Psoas muscle (tissue), 8 donors: ENCODE measurements around the gene MXRA5. TPM values are rescaled to one million over a fixed set of nuclear protein-coding genes. Genes with fewer than 3 reads are reported as not detected.
"Not testable (repeated sequence)": the region's sequence is repeated elsewhere in the genome, so short reads cannot be mapped to it uniquely, and the experiment has no call there.

Experiments
- ATAC-seq, 4 donors: fragments of 200-7000 bp; cut with Tn5 transposase; one replicate each; pipeline ENCODE4 v1.9.1; 2020; ENCODE audit warnings: moderate library complexity in 3 of 4, mild to moderate bottlenecking in 2 of 4
- DNase-seq, 2 donors: peaks; one replicate each; pipeline ENCODE4 v3.0.0-alpha.2; 2020
- H3K27ac ChIP-seq: fragments of 200-600 bp; one replicate; pipeline ENCODE4 v1.8.0; 2022
- H3K27me3 ChIP-seq, 3 donors: fragments of 200-600 bp in 1 of 3; one replicate each; pipeline versions ENCODE4 v1.6.1 to v1.8.0; 2013 to 2022; ENCODE audit warnings: low read length in 2 of 3, mild to moderate bottlenecking in 2 of 3, moderate library complexity in 1 of 3; ENCODE audit not compliant: insufficient read depth in 3 of 3
- H3K36me3 ChIP-seq, 2 donors: fragments of 200-600 bp in 1 of 2; one replicate each; pipeline versions ENCODE4 v1.6.1 to v1.8.0; 2013 to 2022; ENCODE audit warnings: low read depth in 1 of 2, mild to moderate bottlenecking in 1 of 2, moderate library complexity in 1 of 2; ENCODE audit not compliant: insufficient read depth in 1 of 2
- H3K4me1 ChIP-seq: fragments of 200-600 bp; one replicate; pipeline ENCODE4 v1.8.0; 2022
- H3K4me3 ChIP-seq: fragments of 200-600 bp; one replicate; pipeline ENCODE4 v1.8.0; 2022; ENCODE audit warnings: mild to moderate bottlenecking
- H3K9me3 ChIP-seq: fragments of 200-600 bp; one replicate; pipeline ENCODE4 v1.8.0; 2022
- WGBS, 3 donors: extraction: QIAGEN DNeasy Blood & Tissue Kit; methylation state at CpG; one replicate each; pipeline versions ENCODE4 v1.1.6 to v1.1.7; 2013; 5-methylcytosine and 5-hydroxymethylcytosine counted together
- intact Hi-C, 2 donors: fragments of 100-400 bp; cut with DNase I; formaldehyde crosslinking; loops; one replicate each; pipeline versions ENCODE4 v1.11.0 to v1.14.2; 2022
- polyA plus RNA-seq, 3 donors: library from polyadenylated mRNA; stranded (reverse); fragments of 200-250 nt; gene quantifications; one replicate each; pipeline ENCODE4 v1.2.3, GENCODE V29; 2013
- total RNA-seq, 4 donors: library from RNA; stranded (reverse); fragmentation: NEBNext Ultra II Directional in 2 of 4; extraction: Animal tissue kit (Norgen Biotek cat#: 25700) in 2 of 4; gene quantifications; one replicate each; pipeline versions ENCODE4 v1.2.1 to v1.2.4, GENCODE V29; 2021 to 2023
- TF ChIP-seq, protein P1 (sequence below): fragments of 200-600 bp; IDR thresholded peaks from one replicate; pipeline ENCODE4 v1.8.0; 2022; ENCODE audit warnings: antibody characterized with exemption
- donor health status: healthy with polysubstance abuse.
- donor health status: DM: no; HTN: no; CAD: no; lungs with moderate emphysema.
- donor health status: Bipolar disorder and iron deficiency.
- donor health status: healthy.
- donor health status: DM: yes; HTN: yes; CAD: no.
- donor health status: DM: no; HTN: no; CAD: no.
- donor health status: DM: no; HTN: no; CAD: no.
- donor health status: DM: yes; HTN: yes; CAD: no.

MXRA5 gene
- total and polyA plus RNA-seq, 7 donors: 0.03 to 6.7 (median 0.23) TPM

DNA sequence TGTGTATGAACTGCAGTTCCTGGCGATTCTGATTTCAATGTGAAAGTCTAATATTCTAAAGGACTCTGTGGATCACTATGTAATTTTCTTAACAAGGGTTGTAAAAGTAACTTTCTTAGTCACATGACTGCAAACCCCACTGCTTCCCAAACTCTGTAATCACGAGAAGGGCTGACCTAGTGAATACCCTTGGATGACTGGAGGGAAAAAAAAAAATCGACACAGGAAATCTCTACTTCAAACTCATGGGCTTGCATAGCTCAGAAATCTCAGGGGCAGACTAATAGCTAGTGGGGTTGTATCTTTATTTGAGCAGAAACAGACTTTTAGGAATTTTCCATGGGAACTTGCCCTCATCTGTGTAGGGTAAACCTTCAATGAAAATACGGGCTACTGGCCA, 4.8 kb upstream of the MXRA5 start:
- H3K4me3 ChIP-seq: no peak overlapping the region
- WGBS, 3 donors: 43 to 66% (median 46%) methylated on average over 4 of the region's 4 CpGs

DNA sequence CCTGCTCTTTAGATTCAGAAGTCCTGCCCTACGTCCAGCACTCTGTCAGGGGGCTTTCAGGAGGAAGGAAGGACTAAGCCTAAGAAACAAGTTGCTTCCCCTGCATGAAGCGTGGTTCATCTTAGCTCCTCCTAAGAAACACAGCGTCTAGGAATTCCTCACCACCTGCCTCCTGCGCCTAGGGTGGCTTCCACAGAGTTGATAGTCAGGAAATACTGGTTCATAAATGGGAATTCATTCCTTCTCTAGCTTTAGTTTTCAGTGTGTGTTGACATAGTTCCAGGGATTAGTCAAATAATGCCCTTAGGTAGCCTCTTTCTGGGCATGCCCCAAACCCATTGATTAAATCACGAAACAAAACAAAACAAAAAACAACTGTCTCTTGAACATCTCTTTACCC, 1.7 kb upstream of the MXRA5 start:
- H3K9me3 ChIP-seq: no peaks in the 10 kb centered on the region
- DNase-seq (no peak), ATAC-seq (no peak)
- H3K27me3 ChIP-seq: peaks cover 0 to 37% (median 3%) of the 10 kb centered on the region in 3 donors
- H3K4me1 ChIP-seq: no peaks in the 10 kb centered on the region
- H3K27ac ChIP-seq: no peak overlapping the region
- WGBS, 3 donors: 73 to 84% (median 79%) methylated on average over 5 of the region's 5 CpGs
- intact Hi-C loops: loop anchor here in 1 of 2 donors (10.0 kb wide), 1 partner anchor 177 kb away; no protein-coding TSS in a partner anchor
- TF ChIP-seq, protein P1, sequence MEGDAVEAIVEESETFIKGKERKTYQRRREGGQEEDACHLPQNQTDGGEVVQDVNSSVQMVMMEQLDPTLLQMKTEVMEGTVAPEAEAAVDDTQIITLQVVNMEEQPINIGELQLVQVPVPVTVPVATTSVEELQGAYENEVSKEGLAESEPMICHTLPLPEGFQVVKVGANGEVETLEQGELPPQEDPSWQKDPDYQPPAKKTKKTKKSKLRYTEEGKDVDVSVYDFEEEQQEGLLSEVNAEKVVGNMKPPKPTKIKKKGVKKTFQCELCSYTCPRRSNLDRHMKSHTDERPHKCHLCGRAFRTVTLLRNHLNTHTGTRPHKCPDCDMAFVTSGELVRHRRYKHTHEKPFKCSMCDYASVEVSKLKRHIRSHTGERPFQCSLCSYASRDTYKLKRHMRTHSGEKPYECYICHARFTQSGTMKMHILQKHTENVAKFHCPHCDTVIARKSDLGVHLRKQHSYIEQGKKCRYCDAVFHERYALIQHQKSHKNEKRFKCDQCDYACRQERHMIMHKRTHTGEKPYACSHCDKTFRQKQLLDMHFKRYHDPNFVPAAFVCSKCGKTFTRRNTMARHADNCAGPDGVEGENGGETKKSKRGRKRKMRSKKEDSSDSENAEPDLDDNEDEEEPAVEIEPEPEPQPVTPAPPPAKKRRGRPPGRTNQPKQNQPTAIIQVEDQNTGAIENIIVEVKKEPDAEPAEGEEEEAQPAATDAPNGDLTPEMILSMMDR: no peak
- no peaks in the 10 kb centered on the region for H3K36me3 ChIP-seq
- H3K4me3 ChIP-seq: no peak overlapping the region

More for the DNA sequence above, 4.8 kb upstream of the MXRA5 start:
- no peaks in the 10 kb centered on the region for H3K4me1 ChIP-seq
- no peak overlapping the region for H3K27ac ChIP-seq
- H3K27me3 ChIP-seq: peaks cover 0 to 8% (median 0%) of the 10 kb centered on the region in 3 donors
- intact Hi-C loops: no loop called here
- no peak for DNase-seq
- ATAC-seq: no peak
- TF ChIP-seq, protein P1: no peak
- H3K36me3 ChIP-seq: no peaks in the 10 kb centered on the region
- no peaks in the 10 kb centered on the region for H3K9me3 ChIP-seq

DNA sequence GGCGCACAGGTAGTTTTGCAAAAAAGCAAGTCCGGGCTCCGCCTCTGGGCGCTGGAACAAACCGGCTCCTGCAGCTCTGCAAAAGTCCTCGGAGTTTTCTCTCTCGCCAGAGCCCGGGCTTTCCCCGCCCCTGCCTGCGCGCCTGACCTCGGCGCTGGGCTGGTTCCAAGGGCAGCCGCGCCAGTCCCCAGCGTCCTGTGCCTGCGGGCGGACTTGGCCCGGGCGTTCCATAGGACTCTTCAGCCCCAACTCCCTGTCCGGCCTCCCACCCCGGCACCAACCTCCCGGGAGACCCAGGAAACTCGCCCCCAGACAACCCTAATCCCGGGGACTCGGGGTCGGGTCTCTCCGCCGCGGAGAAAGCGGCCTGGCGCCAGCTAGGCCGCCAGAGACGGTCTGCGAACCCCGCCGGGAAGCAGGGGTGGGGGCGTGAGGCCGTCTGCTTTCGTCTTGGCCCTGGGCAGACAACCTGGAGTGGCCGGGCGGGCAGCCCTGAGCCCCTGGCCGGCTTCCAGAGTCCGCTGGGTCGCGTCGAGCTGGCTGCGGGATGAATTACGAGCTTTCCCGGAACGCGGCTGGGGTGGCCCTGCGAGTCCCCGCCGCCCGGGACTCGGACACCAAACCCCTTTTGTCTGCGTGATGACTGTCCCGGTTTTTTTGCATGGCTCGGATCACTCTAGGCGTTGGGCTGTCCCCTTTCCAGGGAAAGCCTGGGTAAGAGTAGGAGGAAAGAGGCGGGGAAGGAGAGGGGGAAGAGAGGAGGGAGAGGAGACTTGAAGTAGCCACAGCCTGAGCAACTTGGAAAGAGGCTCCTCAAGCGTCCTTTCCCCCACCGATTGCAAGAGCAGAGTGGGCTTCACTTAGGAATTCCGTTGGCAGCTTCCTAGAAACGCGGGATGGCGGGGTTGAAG, 916 bp downstream of the MXRA5 start:
- ATAC-seq: peak in 3 of 4 donors; percentile 28 to 52 (median 35)
- intact Hi-C loops: loop anchor here in 1 of 2 donors (10.0 kb wide), 1 partner anchor 179 kb away; no protein-coding TSS in a partner anchor
- 1% methylated on average over 40 to 67 of the region's 68 CpGs for WGBS, 3 donors

DNA sequence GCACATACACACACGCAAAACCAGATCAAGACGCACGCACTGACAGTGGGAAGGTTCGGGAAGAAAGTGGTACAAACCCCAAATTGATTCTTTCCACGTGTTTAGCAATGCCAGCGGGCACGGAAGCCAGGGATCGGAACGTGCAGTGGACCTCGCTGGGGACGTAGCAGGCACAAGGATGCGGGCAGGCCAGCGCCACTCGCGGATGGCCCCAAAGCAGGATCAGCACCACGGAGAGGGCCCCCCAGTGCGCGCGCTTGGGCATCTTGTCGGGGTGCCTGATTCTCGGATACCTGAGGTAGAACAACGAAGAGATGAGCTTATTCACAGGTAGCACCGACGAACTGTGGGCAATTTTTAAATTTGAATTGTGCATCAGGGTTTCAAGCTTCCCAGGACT, 2.9 kb downstream of the MXRA5 start:
- not testable (repeated sequence) for DNase-seq

More for the DNA sequence above, 916 bp downstream of the MXRA5 start:
- Histone ChIP-seq H3K27ac (peak overlapping the region; percentile 23), H3K36me3 (no peaks in the 10 kb centered on the region), H3K4me1 (no peaks in the 10 kb centered on the region), H3K4me3 (peak overlapping the region; percentile 52), H3K9me3 (no peaks in the 10 kb centered on the region), H3K27me3 (peaks cover 0 to 37% (median 3%) of the 10 kb centered on the region in 3 donors)
- DNase-seq: peak; percentile 55 to 61
- TF ChIP-seq, protein P1: no peak

DNA sequence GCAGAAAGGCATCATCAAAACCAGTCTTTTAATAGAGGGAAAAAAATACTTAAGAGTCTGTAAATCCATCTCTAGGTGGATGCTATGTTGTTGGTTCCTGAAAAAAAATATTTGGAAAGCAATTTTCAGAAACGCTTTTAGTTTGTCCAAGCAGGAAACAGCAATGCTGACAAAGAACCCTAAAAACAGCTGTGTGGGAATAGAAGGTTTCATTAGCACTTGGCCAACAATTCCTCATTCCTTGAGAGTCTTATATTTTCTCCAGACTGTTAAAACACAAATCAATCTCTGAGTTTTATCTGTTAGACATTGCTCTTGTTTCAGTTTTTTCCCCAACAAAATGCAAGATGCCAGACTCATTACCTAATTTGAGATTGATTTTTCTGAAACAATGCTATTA, 6.4 kb downstream of the MXRA5 start:
- H3K36me3 ChIP-seq: no peaks in the 10 kb centered on the region
- ATAC-seq (no peak), DNase-seq (no peak)
- no peaks in the 10 kb centered on the region for H3K4me1 ChIP-seq
- TF ChIP-seq, protein P1: no peak
- WGBS, 3 donors: 14 to 34% (median 17%) methylated on average over 1 of the region's 1 CpG
- no peaks in the 10 kb centered on the region for H3K9me3 ChIP-seq
- intact Hi-C loops: loop anchor here in 1 of 2 donors (10.0 kb wide), 1 partner anchor 185 kb away; no protein-coding TSS in a partner anchor
- H3K27ac ChIP-seq: no peak overlapping the region
- H3K27me3 ChIP-seq: peaks cover 0 to 17% (median 3%) of the 10 kb centered on the region in 3 donors
- H3K4me3 ChIP-seq: no peak overlapping the region

More for the DNA sequence above, 2.9 kb downstream of the MXRA5 start:
- intact Hi-C loops: loop anchor here in 1 of 2 donors (10.0 kb wide), 1 partner anchor 181 kb away; no protein-coding TSS in a partner anchor
- H3K36me3 ChIP-seq, H3K4me3 ChIP-seq, H3K27ac ChIP-seq, H3K9me3 ChIP-seq, H3K4me1 ChIP-seq, ATAC-seq: not testable (repeated sequence)
- peaks cover 0 to 37% (median 3%) of the 10 kb centered on the region in 3 donors for H3K27me3 ChIP-seq
- WGBS, 3 donors: 26 to 40% (median 34%) methylated on average over 24 of the region's 24 CpGs
